Stimulated activated CD4-positive, alpha-beta T cell treated with anti-CD3 and anti-CD28 coated beads, Interleukin-15, amount 100 ng/mL, for 1 hour (primary cell): Measurements from ENCODE around the gene NDRG3.
"Not testable (repeated sequence)": the region's sequence is repeated elsewhere in the genome, so short reads cannot be mapped to it uniquely, and the experiment has no call there.

Experiments
- DNase-seq, 2 donors: peaks; one replicate each; pipeline ENCODE4 v3.0.0-alpha.2; 2020; ENCODE audit warnings: low read depth in 1 of 2, low spot score in 1 of 2

NDRG3 gene

DNA sequence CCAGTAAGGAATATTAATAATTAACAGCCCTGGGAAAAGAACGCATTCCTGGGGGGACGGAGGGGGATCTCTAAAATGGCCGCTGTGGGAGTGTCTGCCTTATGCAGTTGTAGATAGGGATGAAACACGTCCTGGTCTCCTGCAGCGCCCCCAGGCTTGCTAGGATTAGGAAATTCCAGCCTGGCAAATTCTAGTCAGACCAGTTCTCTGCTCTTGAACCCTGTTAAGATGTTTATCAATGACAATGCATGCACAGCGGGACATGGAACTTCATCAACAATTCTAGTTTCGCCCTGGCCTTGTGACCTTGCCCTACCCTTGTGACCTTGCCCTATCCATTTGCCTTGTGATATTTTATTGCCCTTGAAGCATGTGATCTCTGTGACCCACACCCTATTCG is 50.4 kb downstream of the NDRG3 start:
- DNase-seq: not testable (repeated sequence)

DNA sequence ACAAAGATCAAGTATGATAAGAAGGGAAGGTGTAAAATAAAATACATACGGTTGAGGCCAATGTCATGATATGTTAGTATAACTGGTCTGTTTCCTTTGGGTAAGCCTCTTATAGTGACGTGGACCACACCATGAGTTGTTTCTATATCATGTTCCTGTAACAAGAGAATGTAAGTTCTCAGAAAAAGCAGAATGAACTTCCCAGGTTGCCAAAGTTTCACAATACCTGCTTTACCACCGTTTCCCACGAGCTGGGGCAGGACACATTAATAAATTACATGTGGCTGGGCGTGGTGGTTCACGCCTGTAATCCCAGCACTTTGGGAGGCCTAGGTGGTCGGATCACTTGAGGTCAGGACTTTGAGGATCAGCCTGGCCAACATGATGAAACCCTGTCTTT is 57.3 kb downstream of the NDRG3 start:
- DNase-seq: no peak

DNA sequence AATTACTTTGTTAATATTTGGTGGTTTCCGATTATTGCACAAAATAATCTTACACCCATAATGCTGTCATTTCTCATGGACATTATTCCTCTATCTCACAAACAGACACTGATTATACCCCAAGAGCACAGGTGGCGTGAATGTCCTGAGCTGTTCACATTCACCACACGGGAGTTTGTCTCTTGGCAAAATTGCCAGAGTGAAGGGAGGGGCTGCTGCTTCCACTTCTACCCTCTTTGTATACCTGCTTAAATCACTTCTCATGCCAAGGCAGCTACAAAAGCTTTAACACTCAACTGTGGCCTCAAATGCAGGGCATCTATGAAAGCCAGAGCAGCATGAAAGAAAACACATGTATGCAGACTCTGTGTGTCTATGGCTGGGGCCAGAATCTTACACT is 58.0 kb downstream of the NDRG3 start:
- no peak for DNase-seq

DNA sequence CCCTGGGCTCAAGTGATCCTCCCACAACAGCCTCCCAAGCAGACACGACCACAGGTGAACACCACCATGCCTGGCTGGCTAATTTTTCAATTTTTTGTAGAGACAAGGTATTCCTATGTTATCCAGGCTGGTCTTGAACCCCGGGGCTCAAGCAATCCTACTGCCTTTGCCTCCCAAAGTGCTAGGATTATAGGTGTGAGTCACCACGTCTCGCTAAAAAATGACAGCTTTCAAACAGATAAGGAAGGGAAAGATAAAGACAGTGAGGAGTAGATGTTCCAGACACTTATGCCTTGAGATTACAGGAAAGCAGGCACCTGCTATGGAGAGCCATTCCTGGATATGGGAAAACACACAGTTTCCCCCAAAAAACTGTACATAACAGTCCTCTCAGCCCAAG is 58.9 kb downstream of the NDRG3 start:
- no peak for DNase-seq

DNA sequence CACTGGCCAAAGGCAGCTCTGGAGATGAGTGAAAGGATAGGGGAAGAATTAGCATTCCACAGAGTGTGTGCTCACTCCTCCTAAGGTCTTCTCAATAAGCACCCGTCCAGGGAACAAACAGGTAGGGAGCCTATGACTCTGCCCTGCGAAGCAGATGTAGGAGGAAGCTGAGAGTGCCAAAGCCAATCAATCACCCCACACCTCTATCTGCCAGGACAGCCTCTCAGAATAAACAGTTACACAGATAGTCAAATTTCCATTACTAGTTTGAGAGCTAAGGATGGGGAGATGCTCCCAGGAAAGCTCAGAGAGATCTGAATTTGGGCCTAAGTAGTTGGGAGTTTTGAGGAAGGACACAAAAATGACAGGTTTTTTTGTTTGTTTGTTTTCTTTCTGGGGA is 59.4 kb downstream of the NDRG3 start:
- no peak for DNase-seq

DNA sequence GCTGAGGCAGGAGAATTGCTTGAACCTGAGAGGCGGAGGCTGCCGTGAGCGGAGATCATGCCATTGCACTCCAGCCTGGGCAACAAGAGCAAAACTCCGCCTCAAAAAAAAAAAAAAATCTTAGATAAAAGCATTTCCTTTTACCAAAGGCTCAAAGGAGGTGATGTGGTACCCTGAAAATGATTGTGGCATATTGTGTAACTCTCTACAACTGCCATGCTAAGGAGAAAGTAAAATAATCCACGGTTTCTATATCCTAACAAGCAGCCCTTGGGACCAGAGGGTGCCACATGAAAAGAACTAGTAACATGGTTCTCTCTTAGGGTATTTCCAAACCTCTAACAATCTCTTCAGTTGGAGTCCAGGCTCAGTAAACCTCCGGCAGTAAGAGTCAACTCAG is 61.1 kb downstream of the NDRG3 start:
- DNase-seq: no peak

DNA sequence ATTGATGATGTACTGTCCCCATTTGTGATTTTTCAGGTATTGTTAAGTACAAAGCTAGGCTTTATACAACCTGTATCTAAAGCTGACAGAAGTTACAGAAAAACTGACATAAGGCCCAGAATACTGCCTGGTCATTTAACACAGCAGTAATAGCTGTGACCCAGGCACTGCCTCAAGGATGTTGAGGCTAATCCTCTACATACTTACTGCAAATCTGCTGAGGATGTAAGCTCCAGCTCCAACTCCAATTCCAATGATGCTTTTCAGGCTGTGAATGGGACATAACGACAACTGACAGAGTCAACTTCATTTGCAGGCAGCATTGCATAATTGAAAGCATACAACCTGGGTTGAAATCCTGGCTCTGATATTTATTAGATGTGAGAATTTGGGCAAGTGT is 63.6 kb downstream of the NDRG3 start:
- DNase-seq: no peak

DNA sequence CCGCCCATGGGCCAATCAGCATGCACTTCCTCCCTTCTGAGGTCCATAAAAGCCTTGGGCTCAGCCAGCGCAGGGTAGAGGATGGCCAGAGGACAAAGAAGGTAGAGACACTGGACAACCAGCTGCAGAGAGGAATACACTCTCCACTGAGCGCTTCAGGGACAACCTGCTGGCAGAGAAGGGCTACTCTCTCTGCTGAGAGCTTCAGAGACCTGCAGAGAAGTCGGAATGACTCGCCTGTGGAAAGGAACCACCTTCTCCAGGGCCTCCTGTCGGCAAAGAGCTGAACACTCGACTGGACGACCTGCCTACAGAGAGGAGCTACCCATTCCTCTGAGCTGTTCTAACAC is 68.5 kb downstream of the NDRG3 start:
- DNase-seq: no peak

DNA sequence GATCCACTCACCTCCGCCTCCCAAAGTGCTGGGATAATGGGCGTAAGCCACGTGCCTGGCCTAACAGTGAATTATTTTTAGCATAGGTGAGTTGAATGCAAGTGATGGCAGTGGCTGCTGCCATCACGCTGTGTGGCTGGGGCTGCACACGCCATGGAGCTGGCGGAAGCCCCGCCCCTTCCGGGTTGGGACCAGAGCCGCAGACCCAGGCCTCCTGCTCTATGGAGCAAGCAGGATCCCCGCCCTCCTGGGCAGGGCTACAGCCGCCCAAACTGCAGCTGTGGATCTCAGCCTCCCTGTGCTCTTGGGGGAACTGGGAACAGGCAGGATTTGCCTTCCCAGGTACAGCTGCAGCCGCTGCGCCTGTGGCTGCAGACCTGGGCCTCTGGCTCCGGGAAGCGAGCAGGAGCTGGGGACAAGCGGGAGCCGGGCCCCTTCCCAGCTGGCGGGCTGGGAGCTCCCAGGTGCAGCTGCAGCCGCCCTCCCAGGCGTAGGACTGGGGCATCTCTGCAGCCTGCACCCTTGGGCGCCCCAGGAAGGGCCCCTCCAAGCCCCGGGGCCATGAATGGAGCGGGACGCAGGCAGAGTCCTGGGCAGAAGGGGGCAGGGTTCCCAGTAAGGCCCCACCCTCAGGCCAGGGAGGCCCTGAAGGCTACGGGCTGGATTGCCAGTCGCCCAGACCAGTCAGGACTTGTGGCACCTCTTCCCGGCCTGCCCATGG is 69.0 kb downstream of the NDRG3 start:
- no peak for DNase-seq

DNA sequence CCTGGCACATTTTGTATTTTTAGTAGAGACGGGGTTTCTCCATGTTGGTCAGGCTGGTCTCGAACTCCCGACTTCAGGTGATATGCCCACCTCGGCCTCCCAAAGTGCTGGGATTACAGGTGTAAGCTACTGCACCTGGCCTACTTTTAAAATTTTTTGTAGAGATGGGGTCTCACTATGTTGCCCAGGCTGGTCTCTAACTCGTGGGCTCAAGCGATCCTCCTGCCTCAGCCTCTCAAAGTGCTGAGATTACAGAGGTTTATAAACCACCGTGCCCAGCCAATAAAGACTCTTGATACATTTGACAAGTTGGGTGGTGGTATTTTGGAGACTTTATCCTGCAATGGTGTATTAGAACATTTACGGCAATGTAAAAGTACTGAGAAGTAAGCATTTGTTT is 70.3 kb downstream of the NDRG3 start:
- not testable (repeated sequence) for DNase-seq

DNA sequence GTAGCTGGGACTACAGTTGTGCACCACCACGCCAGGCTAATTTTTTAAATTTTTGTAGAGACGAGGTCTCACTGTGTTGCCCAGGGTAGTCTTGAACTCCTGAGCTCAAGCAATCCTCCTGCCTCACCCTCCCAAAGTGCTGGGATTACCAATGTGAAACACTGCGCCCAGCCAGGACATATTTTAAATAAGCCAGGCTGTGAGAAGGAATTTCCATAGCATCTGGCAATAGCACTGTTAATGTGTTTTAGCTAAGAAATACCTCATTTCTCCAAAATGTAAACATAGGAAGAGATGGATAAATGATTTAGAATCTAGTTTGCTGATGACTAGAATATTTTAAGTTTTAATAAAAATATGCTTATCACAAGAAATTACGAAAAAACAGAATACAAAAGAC is 72.9 kb downstream of the NDRG3 start:
- no peak for DNase-seq

DNA sequence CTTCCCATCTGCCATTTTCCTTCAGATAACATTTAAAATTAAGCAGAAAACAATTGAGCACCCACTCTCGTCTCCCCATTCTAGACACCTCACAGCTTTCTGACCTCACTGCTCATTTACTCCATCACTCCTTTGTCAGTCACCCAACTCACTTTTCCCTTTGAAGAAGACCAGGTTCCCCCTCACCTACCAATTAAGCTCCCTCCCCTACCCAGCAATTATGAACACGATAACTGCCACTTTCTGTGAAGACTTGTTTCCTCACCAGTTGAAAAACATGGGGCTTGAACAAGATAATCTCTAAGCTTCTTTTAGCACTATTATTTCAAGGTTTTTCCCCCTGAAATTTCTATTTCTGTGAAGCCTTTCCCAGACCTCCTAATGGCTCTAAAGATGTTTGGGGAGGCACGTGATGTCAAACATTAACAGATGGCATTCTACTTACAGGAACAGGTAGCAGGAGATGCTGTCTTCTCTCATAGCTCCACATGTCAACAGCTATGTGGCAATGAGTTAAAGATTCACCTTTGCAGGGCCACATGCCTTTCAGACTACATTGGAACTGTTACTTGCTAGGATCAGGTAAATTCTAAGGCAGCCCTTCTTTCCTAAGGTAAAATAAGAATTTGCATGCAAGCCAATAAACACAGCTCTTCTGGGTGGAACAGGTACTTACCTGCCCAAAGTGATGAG is 75.1 kb downstream of the NDRG3 start:
- DNase-seq: no peak

DNA sequence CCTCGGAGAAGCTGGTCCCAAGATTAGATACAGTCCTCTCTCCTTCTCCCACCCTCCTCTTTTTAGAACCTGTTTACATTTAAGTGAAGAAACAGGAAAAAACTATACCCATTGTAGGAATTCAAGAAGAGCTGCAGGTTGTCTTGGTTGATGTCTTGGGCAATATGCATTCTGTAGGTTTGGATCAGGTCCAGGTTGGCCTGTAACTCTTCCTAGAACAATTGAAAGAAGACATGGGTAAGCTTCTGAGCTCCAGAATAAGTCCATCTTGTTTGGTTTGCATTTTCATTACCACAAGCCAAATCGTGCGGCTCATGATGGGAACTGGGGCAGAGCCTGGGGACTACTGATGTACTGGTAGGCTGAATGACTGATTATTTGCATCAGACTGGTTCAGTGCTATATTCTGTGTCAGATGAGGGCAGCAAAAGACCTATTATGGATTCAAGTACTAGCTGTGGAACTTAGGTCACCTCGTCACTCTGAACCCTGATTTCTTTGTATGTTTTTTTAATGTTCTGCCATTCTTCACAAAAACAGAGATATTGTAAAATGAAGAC is 79.6 kb downstream of the NDRG3 start:
- no peak for DNase-seq

DNA sequence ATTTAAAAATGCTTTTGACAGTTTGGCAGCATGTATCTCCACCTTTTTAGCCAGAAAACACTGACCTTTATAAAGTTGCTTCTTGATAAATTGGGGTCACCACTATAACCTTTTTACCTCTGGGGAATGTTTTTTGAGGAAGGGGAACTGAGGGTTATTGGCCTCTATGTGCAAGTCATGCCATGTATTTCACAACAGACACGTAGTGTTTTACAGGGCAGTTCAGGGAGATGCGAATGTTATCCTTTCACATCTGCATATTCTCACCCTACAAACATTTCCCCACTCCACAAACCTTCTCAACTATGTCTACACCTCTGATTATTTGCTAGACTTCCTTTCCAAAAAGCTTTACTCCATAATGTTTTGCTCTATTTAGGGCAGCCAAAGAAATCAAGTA is 82.9 kb downstream of the NDRG3 start:
- DNase-seq: no peak

DNA sequence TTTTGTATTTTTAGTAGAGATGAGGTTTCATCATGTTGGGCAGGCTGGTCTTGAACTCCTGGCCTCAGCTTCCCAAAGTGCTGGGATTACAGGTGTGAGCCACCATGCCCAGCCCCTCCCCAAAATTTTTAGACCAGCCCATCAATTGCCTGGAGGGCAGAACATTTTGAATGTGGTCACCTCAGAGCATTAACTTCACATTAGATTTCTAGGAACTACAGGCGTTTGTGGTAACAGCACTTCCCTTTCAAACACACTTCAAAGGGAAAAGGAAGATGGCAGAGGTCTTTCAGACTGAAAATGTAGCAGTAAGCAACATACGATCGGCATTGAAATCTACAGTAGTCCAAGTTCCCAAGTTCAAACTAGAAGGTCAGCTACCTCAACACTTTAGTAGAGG is 87.6 kb downstream of the NDRG3 start:
- no peak for DNase-seq

DNA sequence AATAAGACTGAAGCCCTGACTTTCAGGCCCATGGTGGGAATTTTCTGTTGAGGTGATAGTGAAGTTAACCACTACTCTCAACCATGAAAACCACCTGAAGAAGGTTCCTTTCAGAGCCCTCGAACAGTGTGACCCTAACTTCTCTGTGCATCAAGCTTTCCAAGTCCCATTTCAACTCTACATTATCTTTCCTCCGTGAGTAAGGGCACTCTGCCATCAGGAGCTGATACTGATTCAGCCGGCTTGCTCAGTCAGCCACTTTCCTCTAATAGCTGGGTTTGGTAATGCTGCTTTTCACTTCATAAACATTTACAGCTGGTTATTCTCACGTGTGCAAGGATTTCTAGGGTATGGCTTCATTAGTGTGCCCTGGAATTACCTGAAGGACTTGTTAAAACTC is 89.2 kb downstream of the NDRG3 start:
- DNase-seq: no peak

DNA sequence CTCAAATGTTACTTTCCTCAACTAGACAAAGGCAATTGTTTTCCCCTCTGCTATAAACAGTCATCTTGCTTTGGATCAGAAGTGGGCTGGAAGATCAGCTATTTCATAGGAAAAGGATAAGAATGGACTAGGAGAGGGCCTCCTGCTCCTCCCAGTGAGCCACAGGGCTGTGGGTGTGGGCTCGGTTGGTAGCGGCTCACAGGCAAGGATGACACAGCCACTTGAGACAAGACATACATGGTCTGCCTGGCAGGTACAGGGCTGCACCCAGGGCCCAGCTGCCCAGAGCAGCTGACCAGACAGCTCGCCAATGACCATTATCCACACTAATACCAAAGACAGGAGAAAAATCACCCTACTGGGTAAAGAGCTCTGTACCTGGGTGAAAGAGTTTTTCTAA is 90.9 kb downstream of the NDRG3 start:
- DNase-seq: no peak

DNA sequence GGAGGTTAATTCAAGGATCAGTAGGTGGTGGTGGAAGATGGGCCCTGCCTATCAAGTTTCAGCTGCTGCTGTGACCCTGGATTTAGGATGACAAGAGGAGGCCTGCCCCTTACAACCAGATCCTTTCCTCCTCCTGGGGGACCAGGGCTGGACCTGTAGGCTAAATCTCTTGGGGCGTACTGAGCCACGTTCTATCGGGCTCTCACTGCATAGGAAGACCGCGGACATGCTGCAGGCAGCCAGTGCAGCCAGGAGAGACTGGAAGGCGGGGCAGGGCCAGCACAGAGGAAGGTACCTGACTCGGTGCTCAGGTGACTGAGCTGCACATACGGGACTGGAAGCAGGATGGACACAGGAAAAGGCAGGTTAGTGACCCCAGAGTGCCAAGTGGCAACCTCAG is 91.4 kb downstream of the NDRG3 start:
- DNase-seq: no peak

DNA sequence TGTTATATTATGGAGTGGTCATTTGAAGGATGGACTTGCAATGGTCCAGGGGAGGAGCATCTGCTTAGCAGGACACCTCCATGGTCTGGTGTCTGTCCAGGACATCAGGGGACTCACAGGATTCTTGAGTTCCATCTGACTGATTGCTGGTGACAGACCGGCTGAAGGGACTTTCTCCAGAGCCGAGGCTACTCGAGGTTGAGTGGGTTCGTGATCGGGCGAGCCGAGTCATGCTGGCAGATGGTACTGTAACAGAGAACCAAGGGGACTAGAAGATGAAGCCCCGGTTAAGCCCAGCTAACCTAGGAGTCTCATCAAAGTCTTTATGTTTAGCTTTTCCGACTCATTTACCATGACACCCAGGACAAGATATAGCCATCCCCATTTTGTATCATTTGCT is 92.4 kb downstream of the NDRG3 start:
- no peak for DNase-seq

DNA sequence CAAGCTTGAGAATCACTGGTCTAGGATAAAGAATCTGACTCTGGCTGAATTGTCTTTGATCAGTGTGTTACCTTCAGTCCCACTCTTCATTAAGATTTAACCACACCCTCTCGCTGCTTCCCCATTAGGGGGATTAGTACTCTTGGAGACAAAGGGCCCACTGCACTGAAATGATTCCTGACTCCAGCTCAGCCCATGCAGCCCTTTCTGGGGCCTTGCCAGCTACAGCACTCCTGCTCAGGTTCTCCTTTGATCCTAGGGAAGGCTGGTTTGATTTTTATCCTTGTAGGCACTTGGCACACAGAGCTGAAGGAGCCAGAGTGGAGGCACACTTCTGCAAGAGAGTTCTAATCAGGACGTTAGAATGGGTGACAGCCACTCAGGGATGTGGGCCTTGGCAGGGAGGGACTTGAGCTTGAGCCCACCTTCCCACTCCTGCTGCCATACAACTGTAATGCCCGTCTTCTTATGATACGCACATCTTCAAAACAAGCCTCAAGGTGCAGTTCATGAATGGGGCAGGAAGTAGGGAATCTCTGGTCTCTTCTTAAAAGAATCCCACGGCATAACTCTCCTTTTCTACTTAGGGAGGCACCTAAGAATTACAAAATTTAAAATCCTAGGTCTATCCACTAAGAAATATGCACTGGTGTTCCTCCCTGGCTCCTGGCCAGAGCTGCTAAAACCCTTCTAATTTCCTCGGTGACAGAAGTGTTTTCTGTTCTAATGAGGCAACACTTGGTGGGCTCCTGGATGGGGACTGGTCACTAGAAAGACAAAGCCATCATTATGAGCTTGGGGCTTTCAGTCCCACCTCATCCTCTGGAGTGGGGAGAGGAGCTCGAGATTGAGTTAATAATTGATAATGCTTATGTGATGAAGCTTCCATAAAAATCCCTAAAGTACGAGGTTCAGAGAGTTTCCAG is 98.4 kb downstream of the NDRG3 start:
- DNase-seq: no peak

DNA sequence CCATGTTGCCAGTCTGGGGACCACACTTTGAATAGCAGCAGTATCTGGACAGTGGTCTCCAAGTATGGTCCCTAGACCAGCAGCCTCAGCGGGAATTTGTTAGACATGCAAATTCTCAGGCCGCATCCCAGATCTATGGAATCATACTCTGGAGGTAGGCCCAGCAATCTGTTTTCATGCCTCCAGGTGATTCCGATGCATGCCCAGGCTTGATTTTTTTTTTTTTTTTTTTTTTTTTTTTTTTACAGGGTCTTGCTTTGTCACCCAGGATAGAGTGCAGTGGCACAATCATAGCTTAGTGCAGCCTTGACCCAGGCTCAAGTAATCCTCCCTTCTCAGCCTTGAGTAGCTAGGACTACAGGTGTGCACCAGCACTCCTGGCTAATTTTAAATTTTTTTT is 99.2 kb downstream of the NDRG3 start:
- DNase-seq: no peak

DNA sequence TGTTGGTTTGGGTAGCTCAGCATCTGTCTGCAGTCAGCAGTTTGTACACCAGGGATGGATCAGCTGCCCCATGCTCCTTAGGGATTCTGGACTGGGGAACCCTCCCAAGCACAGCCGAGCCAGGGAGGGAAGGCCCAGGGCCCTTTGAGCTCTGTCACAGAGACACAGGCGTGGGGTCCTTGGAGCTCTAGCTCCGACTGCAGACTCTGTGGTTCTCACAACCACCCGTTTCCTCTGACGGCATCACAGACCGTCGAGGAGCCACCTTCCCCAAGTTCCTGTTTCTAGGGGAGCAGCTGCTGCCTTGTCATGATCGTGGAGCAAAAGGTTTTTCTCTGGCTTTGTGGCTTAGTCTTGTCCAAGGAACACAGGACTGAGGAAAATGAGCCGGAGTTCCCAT is 99.9 kb downstream of the NDRG3 start, which contains the start of gene SLA2:
SLA2 (minus strand) TSS at position 199 of the 400 bp plus-strand sequence. CDS start 4,861 bp downstream, outside the sequence.
- DNase-seq: peak; percentile 34 to 40
